Natural killer cell treated with Interleukin-12 subunit alpha and Interleukin-12 subunit beta and Interleukin-15 and Interleukin-18, amount 100 ng/mL, for 72 hours (primary cell): ENCODE results near the gene RASAL3. TPM values are rescaled to one million over a fixed set of nuclear protein-coding genes. Genes with fewer than 3 reads are reported as not detected.
"Not testable (repeated sequence)": the region's sequence is repeated elsewhere in the genome, so short reads cannot be mapped to it uniquely, and the experiment has no call there.

ENCODE experiments used
- ATAC-seq, 2 donors: fragments of 150-1000 bp; cut with Tn5 transposase in 1 of 2; sonication (Bioruptor Pico), chemical (Tn5 transposase) in 1 of 2; 2 replicates each; pipeline ENCODE4 v1.10.0; 2021
- DNase-seq: peaks from one replicate; pipeline ENCODE4 v3.0.0; 2022; ENCODE audit warnings: low spot score
- H3K27ac Mint-ChIP-seq, 2 donors: 1 replicate in 1 of 2; 2 replicates in 1 of 2; pipeline ENCODE4 v1.8.0; 2022; ENCODE audit warnings: mixed read lengths in 2 of 2, mild to moderate bottlenecking in 1 of 2, moderate library complexity in 1 of 2
- H3K27me3 Mint-ChIP-seq, 2 donors: 1 replicate in 1 of 2; 2 replicates in 1 of 2; pipeline ENCODE4 v1.8.0; 2022; ENCODE audit warnings: mixed read lengths in 2 of 2
- H3K36me3 Mint-ChIP-seq: one replicate; pipeline ENCODE4 v1.8.0; 2022; ENCODE audit warnings: mixed read lengths
- H3K4me1 Mint-ChIP-seq, 2 donors: 1 replicate in 1 of 2; 2 replicates in 1 of 2; pipeline ENCODE4 v1.8.0; 2022; ENCODE audit warnings: low read depth in 2 of 2, mixed read lengths in 2 of 2, mild to moderate bottlenecking in 1 of 2
- H3K4me3 Mint-ChIP-seq: one replicate; pipeline ENCODE4 v1.8.0; 2022; ENCODE audit warnings: mixed read lengths
- H3K9me3 Mint-ChIP-seq: 2 replicates; pipeline ENCODE4 v1.8.0; 2022; ENCODE audit warnings: mixed read lengths
- total RNA-seq, 2 donors: library from RNA; stranded (reverse); gene quantifications; one replicate each; pipeline ENCODE4 v1.2.3, GENCODE V29; 2022

The RASAL3 gene
- total RNA-seq, 2 donors from 2014 or later, result 129 to 158 TPM

- Mint-ChIP-seq H3K9me3 (no peaks in the 10 kb centered on the region), H3K36me3 (peaks cover 5% of the 10 kb centered on the region), H3K27ac (no peak overlapping the region), H3K27me3 (no peaks in the 10 kb centered on the region), H3K4me3 (no peak overlapping the region), H3K4me1 (peaks cover 30 to 33% of the 10 kb centered on the region in 2 donors)
- DNase-seq (no peak), ATAC-seq (no peak)
Measured at GRCh38 chr19:15421136-15421695, 43.1 kb downstream of the RASAL3 start.

GRCh38 chr19:15419413-15420025 lies 44.8 kb downstream of the RASAL3 start:
- peak overlapping the region; percentile 90 to 96 for H3K27ac Mint-ChIP-seq
- no peaks in the 10 kb centered on the region for H3K27me3 Mint-ChIP-seq
- no peaks in the 10 kb centered on the region for H3K36me3 Mint-ChIP-seq

GRCh38 chr19:15418579-15419412 lies 45.5 kb downstream of the RASAL3 start, which contains the start of gene AKAP8L:
Gene AKAP8L, minus strand, starts transcription at chr19:15418988. Its CDS starts 65 bp downstream, at chr19:15418923.
- DNase-seq (peak; percentile 99), ATAC-seq (peak; percentile 97 to 99)
- no peaks in the 10 kb centered on the region for H3K9me3 Mint-ChIP-seq
- peak within 1 kb of the TSS; percentile 90 to 96 for H3K27ac Mint-ChIP-seq
- peaks cover 32 to 38% of the 10 kb centered on the region in 2 donors for H3K4me1 Mint-ChIP-seq
- H3K36me3 Mint-ChIP-seq, result no peaks in the 10 kb centered on the region
- H3K27me3 Mint-ChIP-seq, result no peaks in the 10 kb centered on the region
- H3K4me3 Mint-ChIP-seq, result peak within 1 kb of the TSS; percentile 95

More at GRCh38 chr19:15419413-15420025, 44.8 kb downstream of the RASAL3 start:
- peaks cover 32 to 38% of the 10 kb centered on the region in 2 donors for H3K4me1 Mint-ChIP-seq
- H3K4me3 Mint-ChIP-seq, result peak overlapping the region; percentile 95
- no peak for DNase-seq
- no peak for ATAC-seq
- no peaks in the 10 kb centered on the region for H3K9me3 Mint-ChIP-seq

- peak overlapping the region; percentile 95 for H3K4me3 Mint-ChIP-seq
- H3K27me3 Mint-ChIP-seq, result no peaks in the 10 kb centered on the region
- H3K9me3 Mint-ChIP-seq, result no peaks in the 10 kb centered on the region
- H3K4me1 Mint-ChIP-seq, result peaks cover 32 to 40% of the 10 kb centered on the region in 2 donors
- H3K27ac Mint-ChIP-seq, result peak overlapping the region; percentile 90 to 96
- no peak for DNase-seq
- no peaks in the 10 kb centered on the region for H3K36me3 Mint-ChIP-seq
- no peak for ATAC-seq
Measured at GRCh38 chr19:15418231-15418578, 46.1 kb downstream of the RASAL3 start.

- Mint-ChIP-seq H3K27ac (peak overlapping the region; percentile 90 to 96), H3K36me3 (no peaks in the 10 kb centered on the region), H3K4me1 (peaks cover 36 to 43% of the 10 kb centered on the region in 2 donors), H3K4me3 (peak overlapping the region; percentile 95), H3K9me3 (no peaks in the 10 kb centered on the region), H3K27me3 (no peaks in the 10 kb centered on the region)
- DNase-seq (no peak), ATAC-seq (no peak)
Measured at GRCh38 chr19:15417699-15418098, 46.6 kb downstream of the RASAL3 start.

- no peaks in the 10 kb centered on the region for H3K36me3 Mint-ChIP-seq
- no peak for DNase-seq
- H3K27ac Mint-ChIP-seq, result peak overlapping the region in 1 of 2 donors; percentile 62
- no peaks in the 10 kb centered on the region for H3K9me3 Mint-ChIP-seq
- H3K27me3 Mint-ChIP-seq, result no peaks in the 10 kb centered on the region
- peaks cover 22 to 27% of the 10 kb centered on the region in 2 donors for H3K4me1 Mint-ChIP-seq
- no peak overlapping the region for H3K4me3 Mint-ChIP-seq
- ATAC-seq, result no peak
Measured at GRCh38 chr19:15412832-15413231, 51.5 kb downstream of the RASAL3 start.

GRCh38 chr19:15411351-15411750 lies 53.0 kb downstream of the RASAL3 start:
- peaks cover 15 to 16% of the 10 kb centered on the region in 2 donors for H3K4me1 Mint-ChIP-seq
- ATAC-seq, DNase-seq, H3K27me3 Mint-ChIP-seq, H3K27ac Mint-ChIP-seq, H3K36me3 Mint-ChIP-seq, H3K4me3 Mint-ChIP-seq, H3K9me3 Mint-ChIP-seq: not testable (repeated sequence)

- no peaks in the 10 kb centered on the region for H3K9me3 Mint-ChIP-seq
- no peaks in the 10 kb centered on the region for H3K36me3 Mint-ChIP-seq
- DNase-seq, result no peak
- H3K4me3 Mint-ChIP-seq, result no peak overlapping the region
- no peak for ATAC-seq
- no peaks in the 10 kb centered on the region for H3K27me3 Mint-ChIP-seq
- H3K27ac Mint-ChIP-seq, result peak overlapping the region; percentile 38 to 40
- peaks cover 22 to 25% of the 10 kb centered on the region in 2 donors for H3K4me1 Mint-ChIP-seq
Measured at GRCh38 chr19:15404780-15405211, 59.5 kb downstream of the RASAL3 start.

- H3K27ac Mint-ChIP-seq, result peak overlapping the region; percentile 38 to 40
- H3K4me3 Mint-ChIP-seq, result no peak overlapping the region
- H3K9me3 Mint-ChIP-seq, result no peaks in the 10 kb centered on the region
- ATAC-seq (no peak), DNase-seq (no peak)
- H3K27me3 Mint-ChIP-seq, result no peaks in the 10 kb centered on the region
- peaks cover 22 to 25% of the 10 kb centered on the region in 2 donors for H3K4me1 Mint-ChIP-seq
- no peaks in the 10 kb centered on the region for H3K36me3 Mint-ChIP-seq
Measured at GRCh38 chr19:15404097-15404779, 60.1 kb downstream of the RASAL3 start.

- DNase-seq (no peak), ATAC-seq (no peak)
- Mint-ChIP-seq H3K36me3 (no peaks in the 10 kb centered on the region), H3K27ac (no peak overlapping the region), H3K4me1 (peaks cover 22 to 25% of the 10 kb centered on the region in 2 donors), H3K4me3 (no peak overlapping the region), H3K9me3 (no peaks in the 10 kb centered on the region), H3K27me3 (no peaks in the 10 kb centered on the region)
Measured at GRCh38 chr19:15403151-15403531, 61.2 kb downstream of the RASAL3 start.

- H3K27me3 Mint-ChIP-seq, result no peaks in the 10 kb centered on the region
- no peak overlapping the region for H3K27ac Mint-ChIP-seq
- no peaks in the 10 kb centered on the region for H3K9me3 Mint-ChIP-seq
- H3K36me3 Mint-ChIP-seq, result peaks cover 2% of the 10 kb centered on the region
- DNase-seq (no peak), ATAC-seq (no peak)
- H3K4me3 Mint-ChIP-seq, result no peak overlapping the region
- H3K4me1 Mint-ChIP-seq, result peaks cover 17 to 25% of the 10 kb centered on the region in 2 donors
Measured at GRCh38 chr19:15402411-15403150, 61.8 kb downstream of the RASAL3 start.
